ENCODE results near the gene SKAP2.
"Not testable (repeated sequence)": the region's sequence is repeated elsewhere in the genome, so short reads cannot be mapped to it uniquely, and the experiment has no call there.

The SKAP2 gene

GRCh38 chr7:26857506-26858240, 6.7 kb downstream of the SKAP2 start:
- no peak for DNase-seq (ENCODE audit: low spot score)

GRCh38 chr7:26857170-26857505, 7.3 kb downstream of the SKAP2 start:
- DNase-seq (ENCODE audit: low spot score): no peak

- no peak for DNase-seq (ENCODE audit: low spot score)
Observed at GRCh38 chr7:26856176-26856985, 8.0 kb downstream of the SKAP2 start.

GRCh38 chr7:26854876-26855855, 9.2 kb downstream of the SKAP2 start:
- no peak for DNase-seq (ENCODE audit: low spot score)

- DNase-seq (ENCODE audit: low spot score): peak; percentile 72
Observed at GRCh38 chr7:26853788-26854393, 10.5 kb downstream of the SKAP2 start.

- DNase-seq (ENCODE audit: low spot score): no peak
Observed at GRCh38 chr7:26850193-26850651, 14.2 kb downstream of the SKAP2 start.

GRCh38 chr7:26843705-26844104, 20.7 kb downstream of the SKAP2 start:
- no peak for DNase-seq (ENCODE audit: low spot score)

GRCh38 chr7:26842897-26843296, 21.5 kb downstream of the SKAP2 start:
- no peak for DNase-seq (ENCODE audit: low spot score)

GRCh38 chr7:26841003-26841739, 23.2 kb downstream of the SKAP2 start:
- DNase-seq (ENCODE audit: low spot score): no peak

GRCh38 chr7:26836793-26837192, 27.6 kb downstream of the SKAP2 start:
- DNase-seq (ENCODE audit: low spot score): not testable (repeated sequence)

GRCh38 chr7:26815426-26815825, 49.0 kb downstream of the SKAP2 start:
- DNase-seq (ENCODE audit: low spot score): no peak

GRCh38 chr7:26813432-26813831, 51.0 kb downstream of the SKAP2 start:
- DNase-seq (ENCODE audit: low spot score): no peak

GRCh38 chr7:26794541-26794940, 69.8 kb downstream of the SKAP2 start:
- DNase-seq (ENCODE audit: low spot score): no peak

GRCh38 chr7:26792576-26792975, 71.8 kb downstream of the SKAP2 start:
- no peak for DNase-seq (ENCODE audit: low spot score)

GRCh38 chr7:26792006-26792405, 72.4 kb downstream of the SKAP2 start:
- DNase-seq (ENCODE audit: low spot score): no peak

GRCh38 chr7:26789481-26790184, 74.8 kb downstream of the SKAP2 start:
- DNase-seq (ENCODE audit: low spot score): no peak

GRCh38 chr7:26787701-26788100, 76.7 kb downstream of the SKAP2 start:
- DNase-seq (ENCODE audit: low spot score): no peak

GRCh38 chr7:26784118-26784517, 80.3 kb downstream of the SKAP2 start:
- no peak for DNase-seq (ENCODE audit: low spot score)

- DNase-seq (ENCODE audit: low spot score): no peak
Observed at GRCh38 chr7:26782501-26782900, 81.9 kb downstream of the SKAP2 start.

GRCh38 chr7:26779978-26780595, 84.3 kb downstream of the SKAP2 start:
- DNase-seq (ENCODE audit: low spot score): no peak
